ENCODE data around the gene INTS13.
"Not testable (repeated sequence)": the region's sequence is repeated elsewhere in the genome, so short reads cannot be mapped to it uniquely, and the experiment has no call there.

Gene INTS13, protein sequence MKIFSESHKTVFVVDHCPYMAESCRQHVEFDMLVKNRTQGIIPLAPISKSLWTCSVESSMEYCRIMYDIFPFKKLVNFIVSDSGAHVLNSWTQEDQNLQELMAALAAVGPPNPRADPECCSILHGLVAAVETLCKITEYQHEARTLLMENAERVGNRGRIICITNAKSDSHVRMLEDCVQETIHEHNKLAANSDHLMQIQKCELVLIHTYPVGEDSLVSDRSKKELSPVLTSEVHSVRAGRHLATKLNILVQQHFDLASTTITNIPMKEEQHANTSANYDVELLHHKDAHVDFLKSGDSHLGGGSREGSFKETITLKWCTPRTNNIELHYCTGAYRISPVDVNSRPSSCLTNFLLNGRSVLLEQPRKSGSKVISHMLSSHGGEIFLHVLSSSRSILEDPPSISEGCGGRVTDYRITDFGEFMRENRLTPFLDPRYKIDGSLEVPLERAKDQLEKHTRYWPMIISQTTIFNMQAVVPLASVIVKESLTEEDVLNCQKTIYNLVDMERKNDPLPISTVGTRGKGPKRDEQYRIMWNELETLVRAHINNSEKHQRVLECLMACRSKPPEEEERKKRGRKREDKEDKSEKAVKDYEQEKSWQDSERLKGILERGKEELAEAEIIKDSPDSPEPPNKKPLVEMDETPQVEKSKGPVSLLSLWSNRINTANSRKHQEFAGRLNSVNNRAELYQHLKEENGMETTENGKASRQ

DNA sequence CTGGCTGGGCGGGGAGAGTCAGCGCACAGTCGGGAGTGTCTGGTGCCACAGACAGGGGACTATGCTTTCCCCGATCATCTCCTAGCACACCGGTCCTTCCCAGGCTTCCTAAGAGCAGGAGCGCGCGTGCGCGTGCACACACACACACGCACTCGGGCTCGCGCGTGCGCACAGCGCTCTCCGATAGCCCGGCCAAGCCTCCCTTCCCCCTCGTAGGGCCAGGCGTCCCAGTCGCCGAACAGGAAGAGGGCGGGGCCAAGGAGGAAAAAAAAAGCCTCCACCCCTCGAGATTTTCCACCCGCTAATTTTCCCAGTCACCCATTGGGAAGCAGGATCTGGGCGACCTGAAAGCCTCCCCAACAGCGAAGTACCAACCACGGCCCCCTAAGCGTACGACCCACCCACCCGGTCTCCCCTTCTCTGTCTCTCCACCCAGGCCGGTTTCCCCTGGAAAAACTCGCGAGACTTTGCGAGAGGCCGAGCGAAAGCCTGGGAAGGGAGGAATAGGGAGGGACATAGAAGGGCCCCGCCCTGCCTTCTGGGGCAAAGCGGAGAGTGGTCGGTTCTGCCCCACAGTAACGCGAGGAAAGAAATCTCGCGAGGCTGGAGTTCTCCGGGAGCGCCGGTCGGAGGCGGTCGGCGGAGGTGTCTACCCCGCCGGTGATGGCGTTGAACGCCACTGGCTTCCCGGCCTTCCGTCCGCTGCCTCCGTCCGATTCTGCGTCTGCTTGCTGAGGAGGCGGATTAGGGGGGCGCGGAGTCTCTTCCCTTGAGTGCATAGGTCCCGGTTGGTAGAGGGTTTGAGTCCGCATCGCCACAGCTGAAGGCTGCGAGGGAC, at the start of gene INTS13, which contains the start of gene FGFR1OP2:
TSS of gene INTS13 (minus strand) at position 119 of the 838 bp plus-strand sequence. CDS start 1,178 bp downstream, outside the sequence.
TSS of gene FGFR1OP2 (plus strand) at position 608 of the 838 bp plus-strand sequence. CDS start 15,689 bp downstream, outside the sequence.
- Histone ChIP-seq H3K27me3 (ENCODE audit: low read depth, low read length) (no peaks in the 10 kb centered on the region), H3K27ac (ENCODE audit: low read length) (peak within 1 kb of the TSS; percentile 84), H3K36me3 (ENCODE audit: control insufficient read depth in 1 of 2, insufficient read depth in 2 of 2, low read length in 2 of 2) (no peaks in the 10 kb centered on the region), H3K4me1 (ENCODE audit: control insufficient read depth in 1 of 2, insufficient read depth in 2 of 2, low read length in 2 of 2) (peaks cover 10 to 49% of the 10 kb centered on the region in 2 donors), H3K4me3 (ENCODE audit: low read depth in 1 of 2, low read length in 2 of 2) (peak within 1 kb of the TSS; percentile 79 to 99), H3K9me3 (ENCODE audit: control insufficient read depth in 1 of 2, low read length in 2 of 2) (no peaks in the 10 kb centered on the region)

DNA sequence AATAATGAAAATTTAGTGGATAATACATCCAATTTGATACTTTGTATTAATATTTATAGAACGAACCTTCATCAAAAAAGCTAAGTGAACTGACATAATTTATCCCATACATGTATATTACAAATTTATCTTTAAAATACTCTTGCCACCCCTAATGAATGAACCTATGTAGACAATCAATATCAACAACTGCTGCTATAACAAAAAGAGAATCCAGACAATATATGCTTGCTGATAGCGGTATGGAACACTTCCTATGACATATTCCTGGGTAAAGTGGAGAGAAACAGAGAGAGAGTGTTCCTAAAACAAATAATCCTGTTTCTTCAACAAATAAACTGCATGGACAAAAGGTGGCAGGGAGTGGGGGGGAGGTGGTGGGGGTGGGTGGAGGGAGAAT, 45.1 kb upstream of the INTS13 start:
- Histone ChIP-seq H3K9me3 (ENCODE audit: control insufficient read depth in 1 of 2, low read length in 2 of 2) (no peaks in the 10 kb centered on the region), H3K27me3 (ENCODE audit: low read depth, low read length) (no peaks in the 10 kb centered on the region), H3K4me1 (ENCODE audit: control insufficient read depth in 1 of 2, insufficient read depth in 2 of 2, low read length in 2 of 2) (no peaks in the 10 kb centered on the region), H3K36me3 (ENCODE audit: control insufficient read depth in 1 of 2, insufficient read depth in 2 of 2, low read length in 2 of 2) (peaks cover 19 to 38% of the 10 kb centered on the region in 2 donors), H3K27ac (ENCODE audit: low read length) (no peak overlapping the region), H3K4me3 (ENCODE audit: low read depth in 1 of 2, low read length in 2 of 2) (no peak overlapping the region)

- Histone ChIP-seq H3K4me3 (ENCODE audit: low read depth in 1 of 2, low read length in 2 of 2) (no peak overlapping the region), H3K36me3 (ENCODE audit: control insufficient read depth in 1 of 2, insufficient read depth in 2 of 2, low read length in 2 of 2) (peaks cover 25 to 38% of the 10 kb centered on the region in 2 donors), H3K4me1 (ENCODE audit: control insufficient read depth in 1 of 2, insufficient read depth in 2 of 2, low read length in 2 of 2) (no peaks in the 10 kb centered on the region), H3K9me3 (ENCODE audit: control insufficient read depth in 1 of 2, low read length in 2 of 2) (no peaks in the 10 kb centered on the region), H3K27ac (ENCODE audit: low read length) (no peak overlapping the region), H3K27me3 (ENCODE audit: low read depth, low read length) (no peaks in the 10 kb centered on the region)
Measured at GRCh38 chr12:26979733-26980132, 42.0 kb upstream of the INTS13 start.

- H3K27me3 ChIP-seq (ENCODE audit: low read depth, low read length) = no peaks in the 10 kb centered on the region
- peaks cover 25 to 42% of the 10 kb centered on the region in 2 donors for H3K36me3 ChIP-seq (ENCODE audit: control insufficient read depth in 1 of 2, insufficient read depth in 2 of 2, low read length in 2 of 2)
- no peaks in the 10 kb centered on the region for H3K9me3 ChIP-seq (ENCODE audit: control insufficient read depth in 1 of 2, low read length in 2 of 2)
- no peak overlapping the region for H3K27ac ChIP-seq (ENCODE audit: low read length)
- H3K4me1 ChIP-seq (ENCODE audit: control insufficient read depth in 1 of 2, insufficient read depth in 2 of 2, low read length in 2 of 2) = no peaks in the 10 kb centered on the region
- no peak overlapping the region for H3K4me3 ChIP-seq (ENCODE audit: low read depth in 1 of 2, low read length in 2 of 2)
Measured at GRCh38 chr12:26978801-26979200, 41.0 kb upstream of the INTS13 start.

DNA sequence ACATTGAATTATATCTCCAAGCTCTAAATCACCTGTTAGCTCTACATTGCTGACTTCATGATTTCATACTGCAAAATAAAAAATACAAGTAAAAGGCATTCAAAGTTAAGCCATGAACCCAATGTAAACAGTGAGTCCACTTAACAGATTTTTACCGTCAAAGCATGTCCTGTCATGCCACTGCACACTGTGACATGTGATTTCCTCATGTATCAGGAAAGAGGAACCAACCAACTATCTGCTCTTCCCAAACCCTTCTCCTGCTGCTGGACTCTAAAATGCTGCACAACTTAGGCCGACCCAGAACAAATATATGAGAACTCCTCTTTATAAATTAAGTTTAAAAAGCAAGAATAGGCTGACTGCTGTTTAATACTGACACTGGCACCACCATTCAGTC, 38.9 kb upstream of the INTS13 start:
- no peaks in the 10 kb centered on the region for H3K4me1 ChIP-seq (ENCODE audit: control insufficient read depth in 1 of 2, insufficient read depth in 2 of 2, low read length in 2 of 2)
- peaks cover 20 to 40% of the 10 kb centered on the region in 2 donors for H3K36me3 ChIP-seq (ENCODE audit: control insufficient read depth in 1 of 2, insufficient read depth in 2 of 2, low read length in 2 of 2)
- H3K27ac ChIP-seq (ENCODE audit: low read length) = no peak overlapping the region
- no peak overlapping the region for H3K4me3 ChIP-seq (ENCODE audit: low read depth in 1 of 2, low read length in 2 of 2)
- H3K27me3 ChIP-seq (ENCODE audit: low read depth, low read length) = no peaks in the 10 kb centered on the region
- H3K9me3 ChIP-seq (ENCODE audit: control insufficient read depth in 1 of 2, low read length in 2 of 2) = no peaks in the 10 kb centered on the region

- Histone ChIP-seq H3K9me3 (ENCODE audit: control insufficient read depth in 1 of 2, low read length in 2 of 2) (no peaks in the 10 kb centered on the region), H3K27ac (ENCODE audit: low read length) (no peak overlapping the region), H3K27me3 (ENCODE audit: low read depth, low read length) (no peaks in the 10 kb centered on the region), H3K4me1 (ENCODE audit: control insufficient read depth in 1 of 2, insufficient read depth in 2 of 2, low read length in 2 of 2) (no peaks in the 10 kb centered on the region), H3K36me3 (ENCODE audit: control insufficient read depth in 1 of 2, insufficient read depth in 2 of 2, low read length in 2 of 2) (peaks cover 16 to 45% of the 10 kb centered on the region in 2 donors), H3K4me3 (ENCODE audit: low read depth in 1 of 2, low read length in 2 of 2) (no peak overlapping the region)
Measured at GRCh38 chr12:26971963-26972362, 34.2 kb upstream of the INTS13 start.

GRCh38 chr12:26970136-26970535, 32.4 kb upstream of the INTS13 start:
- Histone ChIP-seq H3K27me3 (ENCODE audit: low read depth, low read length) (no peaks in the 10 kb centered on the region), H3K4me1 (ENCODE audit: control insufficient read depth in 1 of 2, insufficient read depth in 2 of 2, low read length in 2 of 2) (no peaks in the 10 kb centered on the region), H3K4me3 (ENCODE audit: low read depth in 1 of 2, low read length in 2 of 2) (no peak overlapping the region), H3K27ac (ENCODE audit: low read length) (no peak overlapping the region), H3K36me3 (ENCODE audit: control insufficient read depth in 1 of 2, insufficient read depth in 2 of 2, low read length in 2 of 2) (peaks cover 15 to 39% of the 10 kb centered on the region in 2 donors), H3K9me3 (ENCODE audit: control insufficient read depth in 1 of 2, low read length in 2 of 2) (no peaks in the 10 kb centered on the region)

- no peak overlapping the region for H3K27ac ChIP-seq (ENCODE audit: low read length)
- no peaks in the 10 kb centered on the region for H3K4me1 ChIP-seq (ENCODE audit: control insufficient read depth in 1 of 2, insufficient read depth in 2 of 2, low read length in 2 of 2)
- peaks cover 18 to 32% of the 10 kb centered on the region in 2 donors for H3K36me3 ChIP-seq (ENCODE audit: control insufficient read depth in 1 of 2, insufficient read depth in 2 of 2, low read length in 2 of 2)
- H3K27me3 ChIP-seq (ENCODE audit: low read depth, low read length) = no peaks in the 10 kb centered on the region
- H3K9me3 ChIP-seq (ENCODE audit: control insufficient read depth in 1 of 2, low read length in 2 of 2) = no peaks in the 10 kb centered on the region
- H3K4me3 ChIP-seq (ENCODE audit: low read depth in 1 of 2, low read length in 2 of 2) = no peak overlapping the region
Measured at GRCh38 chr12:26966842-26967241, 29.1 kb upstream of the INTS13 start.

GRCh38 chr12:26963413-26963812, 25.6 kb upstream of the INTS13 start:
- Histone ChIP-seq H3K9me3 (ENCODE audit: control insufficient read depth in 1 of 2, low read length in 2 of 2) (no peaks in the 10 kb centered on the region), H3K4me3 (ENCODE audit: low read depth in 1 of 2, low read length in 2 of 2) (no peak overlapping the region), H3K36me3 (ENCODE audit: control insufficient read depth in 1 of 2, insufficient read depth in 2 of 2, low read length in 2 of 2) (peaks cover 28 to 29% of the 10 kb centered on the region in 2 donors), H3K27me3 (ENCODE audit: low read depth, low read length) (no peaks in the 10 kb centered on the region), H3K4me1 (ENCODE audit: control insufficient read depth in 1 of 2, insufficient read depth in 2 of 2, low read length in 2 of 2) (no peaks in the 10 kb centered on the region), H3K27ac (ENCODE audit: low read length) (no peak overlapping the region)

GRCh38 chr12:26961803-26962202, 24.0 kb upstream of the INTS13 start:
- Histone ChIP-seq H3K4me3 (ENCODE audit: low read depth in 1 of 2, low read length in 2 of 2) (no peak overlapping the region), H3K9me3 (ENCODE audit: control insufficient read depth in 1 of 2, low read length in 2 of 2) (no peaks in the 10 kb centered on the region), H3K36me3 (ENCODE audit: control insufficient read depth in 1 of 2, insufficient read depth in 2 of 2, low read length in 2 of 2) (peaks cover 27 to 39% of the 10 kb centered on the region in 2 donors), H3K4me1 (ENCODE audit: control insufficient read depth in 1 of 2, insufficient read depth in 2 of 2, low read length in 2 of 2) (no peaks in the 10 kb centered on the region), H3K27me3 (ENCODE audit: low read depth, low read length) (no peaks in the 10 kb centered on the region), H3K27ac (ENCODE audit: low read length) (no peak overlapping the region)

GRCh38 chr12:26961391-26961790, 23.6 kb upstream of the INTS13 start:
- not testable (repeated sequence) for H3K4me1 ChIP-seq (ENCODE audit: control insufficient read depth in 1 of 2, insufficient read depth in 2 of 2, low read length in 2 of 2); H3K9me3 ChIP-seq (ENCODE audit: control insufficient read depth in 1 of 2, low read length in 2 of 2); H3K27me3 ChIP-seq (ENCODE audit: low read depth, low read length); H3K4me3 ChIP-seq (ENCODE audit: low read depth in 1 of 2, low read length in 2 of 2); H3K27ac ChIP-seq (ENCODE audit: low read length)
- peaks cover 28 to 39% of the 10 kb centered on the region in 2 donors for H3K36me3 ChIP-seq (ENCODE audit: control insufficient read depth in 1 of 2, insufficient read depth in 2 of 2, low read length in 2 of 2)
